Spleen (tissue), 11 donors: ENCODE data around the gene PDCL3. TPM values are rescaled to one million over a fixed set of nuclear protein-coding genes. Genes with fewer than 3 reads are reported as not detected.

Source experiments
- DNase-seq: peaks from one replicate; pipeline ENCODE4 v3.0.0-alpha.2; 2020
- H3K27ac ChIP-seq, 8 donors: fragments of 200-600 bp; sonication (generic) in 7 of 8; 1 replicate in 4 of 8; 2 replicates in 4 of 8; pipeline versions ENCODE4 v1.5.0 to v1.8.0; 2016 to 2021; ENCODE audit warnings: inconsistent platforms in 4 of 8, mild to moderate bottlenecking in 4 of 8, moderate library complexity in 1 of 8
- H3K27me3 ChIP-seq, 7 donors: fragments of 200-600 bp; sonication (generic) in 6 of 7; replicated peaks in 1 of 7; 1 replicate in 4 of 7; 2 replicates in 3 of 7; pipeline versions ENCODE4 v1.5.0 to v1.8.0; 2016 to 2021; ENCODE audit warnings: inconsistent platforms in 3 of 7, mild to moderate bottlenecking in 1 of 7
- H3K36me3 ChIP-seq, 6 donors: fragments of 200-600 bp; sonication (generic) in 5 of 6; 1 replicate in 4 of 6; 2 replicates in 2 of 6; pipeline versions ENCODE4 v1.5.0 to v1.8.0; 2016 to 2021; ENCODE audit warnings: inconsistent platforms in 2 of 6
- H3K4me1 ChIP-seq, 6 donors: fragments of 200-600 bp; sonication (generic) in 5 of 6; 1 replicate in 3 of 6; 2 replicates in 3 of 6; pipeline versions ENCODE4 v1.5.0 to v1.8.0; 2016 to 2021; ENCODE audit warnings: inconsistent platforms in 3 of 6
- H3K4me3 ChIP-seq, 8 donors: fragments of 200-600 bp; sonication (generic) in 7 of 8; 1 replicate in 4 of 8; 2 replicates in 4 of 8; pipeline versions ENCODE4 v1.5.0 to v1.8.0; 2016 to 2021; ENCODE audit warnings: inconsistent platforms in 4 of 8, mild to moderate bottlenecking in 4 of 8, moderate library complexity in 2 of 8
- H3K9me3 ChIP-seq, 8 donors: fragments of 200-600 bp; sonication (generic) in 7 of 8; 1 replicate in 4 of 8; 2 replicates in 4 of 8; pipeline versions ENCODE4 v1.5.0 to v1.8.0; 2016 to 2021; ENCODE audit warnings: inconsistent platforms in 4 of 8
- CTCF ChIP-seq, 11 experiments: fragments of 200-600 bp in 7 of 11; fragments of 450-650 bp in 4 of 11; sonication (generic) in 4 of 11; IDR thresholded peaks in 8 of 11; conservative IDR thresholded peaks in 3 of 11; 1 replicate in 7 of 11; 2 replicates in 4 of 11; pipeline versions ENCODE4 v1.4.0 to v1.8.0; 2016 to 2021; ENCODE audit warnings: antibody characterized with exemption in 11 of 11, inconsistent platforms in 4 of 11, mild to moderate bottlenecking in 1 of 11
- POLR2A ChIP-seq, 3 donors: fragments of 450-650 bp; IDR thresholded peaks; one replicate each; pipeline ENCODE4 v1.5.1; 2017; ENCODE audit warnings: antibody characterized with exemption in 3 of 3, mild to moderate bottlenecking in 1 of 3
- POLR2AphosphoS5 ChIP-seq, 3 donors: sonication (generic); formaldehyde crosslinking; IDR thresholded peaks; one replicate each; pipeline ENCODE4 v1.5.1; 2017; ENCODE audit warnings: antibody characterized with exemption in 3 of 3
- WGBS, 5 donors: extraction: QIAGEN DNeasy Blood & Tissue Kit in 3 of 5; methylation state at CpG; one replicate each; pipeline versions ENCODE4 v1.1.5 to v1.1.7; 2013 to 2018; 5-methylcytosine and 5-hydroxymethylcytosine counted together
- intact Hi-C: fragments of 100-400 bp; cut with DNase I; formaldehyde crosslinking; loops from one replicate; pipeline ENCODE4 v1.15.0; 2023; ENCODE audit warnings: low total_unique reads
- polyA plus RNA-seq, 3 donors: library from polyadenylated mRNA; stranded (reverse); fragments of 200-250 nt; gene quantifications; one replicate each; pipeline ENCODE4 v1.2.1, GENCODE V29; 2013
- total RNA-seq, 7 donors: library from RNA; depleted of rRNA in 3 of 7; stranded (reverse); fragments of >200 nt in 3 of 7; fragmentation: NEBNext Ultra II Directional in 4 of 7; extraction: Animal tissue kit (Norgen Biotek cat#: 25700) in 4 of 7; gene quantifications; one replicate each; pipeline versions ENCODE4 v1.1.0 to v1.2.1, GENCODE V29; 2016 to 2021
- donor health status: healthy with polysubstance abuse.
- donor health status: DM: no; HTN: no; CAD: no; lungs with moderate emphysema.
- donor health status: DM: no; HTN: no; CAD: no.
- donor health status: Bipolar disorder and iron deficiency.
- donor health status: healthy.
- donor health status: DM: no; HTN: no; CAD: no.
- donor health status: DM: yes; HTN: yes; CAD: no.

PDCL3 gene
- total and polyA plus RNA-seq, 10 donors, result 9.4 to 25.1 (median 13.5) TPM

GRCh38 chr2:100610381-100610831, 47.6 kb downstream of the PDCL3 start:
- Histone ChIP-seq H3K9me3 (no peaks in the 10 kb centered on the region), H3K4me1 (no peaks in the 10 kb centered on the region), H3K36me3 (no peaks in the 10 kb centered on the region), H3K27me3 (peaks cover 0 to 17% (median 0%) of the 10 kb centered on the region in 7 donors), H3K27ac (no peak overlapping the region), H3K4me3 (no peak overlapping the region)
- peak; percentile 89 for DNase-seq
- 11 to 21% (median 17%) methylated on average over 10 to 13 of the region's 13 CpGs for WGBS, 5 donors
- TF ChIP-seq POLR2AphosphoS5 (IDR thresholded peaks at IDR 0.05), result no peak
- TF ChIP-seq POLR2A (IDR thresholded peaks at IDR 0.05), result no peak
- peak; percentile 29 to 75 (median 50) for TF ChIP-seq CTCF (IDR thresholded peaks at IDR 0.05 in 8 of 11, conservative IDR thresholded peaks at IDR 0.05 in 3 of 11)
- intact Hi-C loops, result no loop called here

GRCh38 chr2:100611079-100612029, 48.6 kb downstream of the PDCL3 start:
- DNase-seq, result no peak
- intact Hi-C loops, result no loop called here
- no peaks in the 10 kb centered on the region for H3K9me3 ChIP-seq

GRCh38 chr2:100612388-100613000, 49.7 kb downstream of the PDCL3 start:
- WGBS, 5 donors, result 87 to 96% (median 89%) methylated on average over 7 to 9 of the region's 9 CpGs
- no peaks in the 10 kb centered on the region for H3K36me3 ChIP-seq

More at GRCh38 chr2:100611079-100612029, 48.6 kb downstream of the PDCL3 start:
- Histone ChIP-seq H3K4me3 (no peak overlapping the region), H3K36me3 (no peaks in the 10 kb centered on the region), H3K27me3 (peaks cover 0 to 17% (median 0%) of the 10 kb centered on the region in 7 donors), H3K4me1 (no peaks in the 10 kb centered on the region), H3K27ac (no peak overlapping the region)
- no peak for TF ChIP-seq CTCF (IDR thresholded peaks at IDR 0.05 in 8 of 11, conservative IDR thresholded peaks at IDR 0.05 in 3 of 11)
- no peak for TF ChIP-seq POLR2AphosphoS5 (IDR thresholded peaks at IDR 0.05)
- no peak for TF ChIP-seq POLR2A (IDR thresholded peaks at IDR 0.05)
- WGBS, 5 donors, result 81 to 95% (median 92%) methylated on average over 24 of the region's 24 CpGs

More at GRCh38 chr2:100612388-100613000, 49.7 kb downstream of the PDCL3 start:
- intact Hi-C loops, result no loop called here
- H3K4me1 ChIP-seq, result no peaks in the 10 kb centered on the region
- no peak overlapping the region for H3K27ac ChIP-seq
- DNase-seq, result no peak
- peaks cover 0 to 8% (median 0%) of the 10 kb centered on the region in 7 donors for H3K27me3 ChIP-seq
- H3K9me3 ChIP-seq, result no peaks in the 10 kb centered on the region
- no peak for TF ChIP-seq POLR2AphosphoS5 (IDR thresholded peaks at IDR 0.05)
- no peak for TF ChIP-seq CTCF (IDR thresholded peaks at IDR 0.05 in 8 of 11, conservative IDR thresholded peaks at IDR 0.05 in 3 of 11)
- no peak for TF ChIP-seq POLR2A (IDR thresholded peaks at IDR 0.05)
- H3K4me3 ChIP-seq, result no peak overlapping the region
